Medulla oblongata (tissue), 1 donor: ENCODE data around the gene DEFB110.

Experiments used
- DNase-seq: peaks from one replicate; pipeline ENCODE4 v3.0.0-alpha.2; 2015; ENCODE audit errors: extremely low spot score

Gene DEFB110

GRCh38 chr6:50021894-50022293 lies at the start of gene DEFB110:
DEFB110 (minus strand) TSS chr6:50021994; CDS start chr6:50021935, 59 bp downstream.
- DNase-seq, result no peak

DNA sequence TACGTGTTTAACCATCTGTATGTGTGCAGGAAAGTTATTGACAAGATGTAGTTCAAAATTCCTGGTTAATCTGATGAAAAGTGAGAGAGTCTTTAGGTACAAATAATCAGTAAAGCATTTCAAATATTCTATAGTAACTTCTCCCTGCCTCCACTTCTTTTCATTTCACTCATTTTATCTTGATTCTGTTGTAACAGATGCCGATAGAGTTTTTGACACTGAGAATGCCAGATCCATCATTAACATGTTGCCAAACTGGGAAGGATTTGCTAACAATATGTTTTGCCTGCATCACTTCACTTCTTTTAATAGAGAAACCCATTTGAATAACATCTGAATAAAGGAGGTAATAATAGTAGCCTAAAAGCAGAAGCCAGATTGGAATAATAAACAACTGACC lies 48.3 kb upstream of the DEFB110 start:
- DNase-seq, result no peak

DNA sequence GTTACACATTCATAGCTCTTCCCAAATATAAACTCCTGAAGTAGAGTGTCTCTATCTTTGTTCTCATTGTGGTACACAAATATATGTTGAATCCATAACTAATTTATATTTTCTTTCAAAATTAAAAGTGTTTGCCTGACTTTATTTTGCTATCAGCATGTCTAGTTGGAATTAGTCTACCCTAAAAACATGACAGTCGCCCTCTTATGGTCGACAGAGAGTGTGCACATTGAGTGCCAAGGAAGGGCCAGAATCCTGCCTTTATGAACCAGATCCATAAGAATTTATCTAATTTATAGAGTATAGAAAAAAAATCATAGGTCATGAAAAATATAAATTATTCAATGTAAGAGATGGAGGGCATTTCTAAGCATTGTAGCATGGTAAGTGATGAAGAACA lies 40.3 kb upstream of the DEFB110 start:
- no peak for DNase-seq

- DNase-seq, result no peak
These were observed 34.4 kb upstream of the DEFB110 start for GRCh38 chr6:50056242-50056641.

DNA sequence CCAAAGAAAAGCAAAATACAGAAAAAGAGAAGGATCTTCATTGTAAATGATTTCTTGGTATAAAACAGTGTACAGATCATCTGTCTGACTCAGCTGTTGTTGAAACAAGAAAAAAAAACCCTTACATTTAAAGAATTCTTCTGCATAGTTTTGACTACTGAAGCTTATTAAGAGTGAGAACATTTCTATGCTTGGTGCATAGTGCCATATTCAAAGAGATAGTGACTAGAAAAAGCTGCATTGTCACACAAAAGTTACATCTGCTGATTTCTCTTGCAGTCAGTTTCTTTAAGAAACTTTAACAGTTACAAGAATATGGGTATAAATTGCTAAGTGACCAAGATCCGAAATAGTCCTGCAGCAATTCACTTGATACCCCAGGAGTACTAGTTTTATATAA lies 28.0 kb upstream of the DEFB110 start, which contains the start of gene DEFB112:
TSS of gene DEFB112 (minus strand) at position 101 of the 400 bp plus-strand sequence. CDS start at position 41, 60 bp downstream.
- DNase-seq, result no peak

DNA sequence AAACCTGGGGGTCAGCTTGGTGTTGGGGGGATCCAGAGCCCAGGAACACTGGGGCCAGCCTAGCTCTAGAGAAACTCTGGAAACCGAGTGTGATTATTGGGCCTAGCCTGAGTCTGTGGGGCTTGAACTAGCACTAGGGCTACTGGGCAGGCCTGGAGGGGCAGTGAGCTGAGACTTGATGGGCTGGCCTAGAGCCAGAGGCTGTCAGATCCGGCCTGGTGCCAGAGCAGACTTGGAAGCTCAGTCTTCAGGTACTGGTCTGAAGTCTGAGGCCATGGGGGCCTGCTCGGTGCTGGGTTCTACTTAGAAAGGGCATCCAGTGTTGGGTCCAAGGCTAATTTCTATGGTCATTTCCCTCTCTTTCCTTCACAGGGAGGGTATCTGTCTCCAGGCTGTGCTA lies 25.2 kb upstream of the DEFB110 start:
- no peak for DNase-seq

DNA sequence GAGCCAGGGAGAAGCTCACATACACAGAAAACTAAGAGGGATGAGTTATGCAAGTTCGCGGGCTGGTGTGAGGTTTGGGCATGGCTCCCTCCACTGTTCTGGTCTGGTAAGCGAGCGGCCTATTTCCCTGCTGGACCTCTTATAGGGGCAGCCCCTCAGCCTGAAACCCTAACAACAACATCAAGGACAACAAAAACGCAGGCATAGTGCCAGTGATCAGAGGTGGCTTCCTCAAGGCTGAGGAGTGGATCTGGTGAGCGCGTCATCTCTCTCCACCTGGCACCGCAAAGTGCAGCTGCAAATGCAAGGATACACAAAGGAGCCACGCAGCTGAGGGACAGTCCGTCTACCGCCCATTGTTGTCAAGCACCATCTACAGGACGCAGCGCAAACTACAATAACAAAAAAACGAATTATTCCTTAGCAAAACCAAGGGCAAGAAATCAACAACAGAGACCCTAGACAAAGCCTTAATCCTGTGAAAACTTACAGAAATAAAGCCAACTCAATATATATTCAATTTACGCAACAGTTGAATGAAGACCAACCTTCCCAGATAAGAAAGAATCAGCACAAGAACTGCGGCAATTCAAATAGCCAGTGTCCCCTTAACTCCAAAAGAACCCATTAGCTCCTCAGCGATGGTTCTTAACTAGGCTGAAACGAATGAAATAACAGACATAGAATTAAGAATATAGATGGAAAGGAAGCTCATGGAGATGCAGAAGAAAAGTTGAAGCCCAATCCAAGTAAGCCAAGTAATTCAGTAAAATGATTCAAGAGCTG lies 9.2 kb upstream of the DEFB110 start:
- no peak for DNase-seq

DNA sequence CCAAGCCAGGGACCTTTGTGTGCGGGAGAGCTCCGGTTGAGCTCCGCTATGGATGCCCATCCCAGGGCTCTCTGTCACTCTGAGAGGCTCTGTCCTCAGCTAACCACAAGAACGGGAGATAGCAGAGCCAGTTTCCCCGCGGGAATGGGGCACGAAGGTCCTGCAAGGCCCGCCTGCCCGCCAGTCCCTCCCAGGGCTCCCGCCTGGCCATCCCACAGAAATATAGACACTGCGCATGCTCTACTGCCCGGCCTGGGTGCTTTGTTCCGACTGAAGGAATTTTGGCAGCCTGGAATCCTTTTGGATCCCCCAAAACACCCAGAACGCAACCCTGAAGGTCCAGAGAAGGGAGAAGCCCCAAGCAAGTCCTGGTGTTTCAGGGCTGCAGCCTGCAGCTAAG lies 8.6 kb upstream of the DEFB110 start:
- no peak for DNase-seq

GRCh38 chr6:50025258-50025657 lies 3.5 kb upstream of the DEFB110 start:
- no peak for DNase-seq

- DNase-seq, result no peak
These were observed 14.0 kb downstream of the DEFB110 start for GRCh38 chr6:50007819-50008218.

GRCh38 chr6:50003139-50003538 lies 18.7 kb downstream of the DEFB110 start:
- DNase-seq, result no peak

DNA sequence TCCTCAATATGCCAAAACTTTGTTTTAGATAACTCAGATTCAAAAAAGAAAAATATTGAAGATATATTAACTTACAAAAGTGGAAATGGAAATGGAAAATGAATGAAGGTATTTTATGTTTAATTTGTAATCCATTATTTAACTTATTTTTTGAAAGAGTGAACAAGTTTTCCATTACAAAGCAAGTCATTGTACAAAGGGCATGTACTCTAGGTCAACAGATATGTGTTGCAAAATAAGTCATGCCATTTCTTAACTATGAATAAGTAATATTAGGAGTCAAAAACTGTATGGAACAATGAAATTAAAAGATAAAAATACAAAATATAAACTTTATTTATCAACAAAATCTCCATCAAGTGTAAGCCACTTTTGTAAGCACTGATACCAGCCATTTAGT lies 26.5 kb downstream of the DEFB110 start:
- DNase-seq, result no peak

DNA sequence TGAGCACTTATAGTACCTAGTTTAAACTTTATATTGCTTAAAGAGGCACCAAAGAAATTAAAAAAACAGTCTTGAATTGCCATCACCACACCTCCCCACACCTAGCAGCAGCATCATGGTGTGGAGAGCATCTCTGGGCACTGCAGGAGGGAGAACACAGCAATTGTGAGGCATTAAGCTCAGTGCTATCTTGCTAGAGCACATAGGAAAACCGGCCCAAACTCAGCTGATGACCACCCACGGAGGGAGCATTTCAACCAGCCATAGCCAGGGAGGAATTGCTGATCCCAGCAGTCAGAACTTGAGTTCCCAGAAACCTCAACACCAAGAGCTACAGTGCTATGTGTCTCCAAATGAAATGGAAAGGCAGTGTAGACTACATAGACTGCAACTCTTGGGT lies 32.9 kb downstream of the DEFB110 start:
- no peak for DNase-seq

- DNase-seq, result no peak
These were observed 34.0 kb downstream of the DEFB110 start for GRCh38 chr6:49987749-49988148.

- DNase-seq, result no peak
These were observed 35.2 kb downstream of the DEFB110 start for GRCh38 chr6:49986551-49986950.

DNA sequence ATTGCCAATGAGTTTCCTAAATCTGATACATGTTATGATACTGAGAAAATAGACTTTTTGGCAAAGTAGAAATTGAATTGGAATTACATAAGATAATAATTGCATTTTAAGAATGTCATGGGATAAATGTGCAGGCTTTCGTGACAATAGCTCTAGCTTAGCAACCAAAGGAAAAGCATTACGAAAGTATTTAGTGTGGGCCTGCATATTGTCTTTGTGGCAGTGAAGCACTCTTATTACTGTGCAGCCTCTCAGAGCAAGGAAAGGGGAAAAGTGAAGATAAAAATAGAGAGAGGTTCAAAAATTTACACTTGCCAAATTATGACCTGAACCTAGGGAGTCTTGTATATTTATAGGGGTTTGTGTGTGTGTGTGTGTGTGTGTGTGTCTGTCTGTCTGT lies 39.7 kb downstream of the DEFB110 start:
- DNase-seq, result no peak

GRCh38 chr6:49980898-49981297 lies 40.9 kb downstream of the DEFB110 start:
- no peak for DNase-seq

DNA sequence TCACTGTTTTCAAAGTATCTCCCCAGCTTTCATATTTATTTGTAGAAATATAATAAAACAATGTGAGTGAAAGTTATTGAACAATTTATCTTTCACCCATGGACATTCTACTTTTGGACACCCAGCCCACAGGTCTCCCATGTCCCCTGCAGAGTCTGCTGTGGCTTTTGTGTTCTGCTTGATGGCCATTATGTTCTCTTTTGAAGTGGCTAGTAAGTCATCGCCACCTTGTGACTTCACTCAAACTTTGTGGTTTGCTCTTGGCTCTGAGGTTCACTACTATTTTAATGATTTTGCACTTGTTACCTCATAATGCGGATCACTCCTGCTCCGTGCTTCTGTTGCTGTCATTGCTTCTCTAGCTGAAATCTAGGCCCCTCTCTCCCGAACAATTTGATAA lies 42.2 kb downstream of the DEFB110 start:
- no peak for DNase-seq

- no peak for DNase-seq
These were observed 43.2 kb downstream of the DEFB110 start for GRCh38 chr6:49978332-49979226.

DNA sequence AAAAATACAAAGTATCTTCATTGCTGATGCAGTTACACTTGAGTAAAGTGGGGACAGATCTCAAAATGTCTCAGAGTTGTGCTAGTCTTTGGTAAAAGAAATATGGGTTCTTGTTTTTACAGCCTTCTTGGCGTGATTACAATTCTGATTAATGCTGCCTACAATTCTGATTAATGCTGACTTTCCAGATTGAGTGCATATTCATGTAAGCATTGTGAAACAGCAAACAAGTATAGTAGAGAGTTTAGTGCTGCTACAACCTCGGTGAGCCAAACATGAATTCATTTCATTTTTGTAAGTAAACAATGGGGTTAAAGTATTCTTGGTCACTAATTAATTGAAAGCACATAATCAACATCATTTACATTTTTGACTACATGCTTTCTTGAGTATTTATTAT lies 52.2 kb downstream of the DEFB110 start, which contains the start of gene DEFB113:
TSS of gene DEFB113 (minus strand) at position 21 of the 400 bp plus-strand sequence. CDS start at position 21, 0 bp downstream.
- no peak for DNase-seq
